ENCODE measurements around the gene CSRNP3.

Gene CSRNP3

GRCh38 chr2:165544897-165545296 is 75.4 kb downstream of the CSRNP3 start:
- ChIA-PET POLR2A (no interaction called here), CTCF (no interaction called here)
- Histone ChIP-seq H3K4me1 (ENCODE audit: control insufficient read depth, insufficient read depth, low read length) (peaks cover 6% of the 10 kb centered on the region; the same call in 1 of the 2 replicates), H3K36me3 (ENCODE audit: control insufficient read depth in 2 of 2, insufficient read depth in 1 of 2, low read length in 2 of 2) (no peaks in the 10 kb centered on the region), H3K27ac (ENCODE audit: extremely low read depth, low read depth, low read length) (no peak overlapping the region), H3K4me3 (ENCODE audit: low read depth, low read length) (no peak overlapping the region), H3K9me3 (ENCODE audit: control insufficient read depth, insufficient read depth, low read depth, low read length) (no peaks in the 10 kb centered on the region)
- TF ChIP-seq, protein P1, sequence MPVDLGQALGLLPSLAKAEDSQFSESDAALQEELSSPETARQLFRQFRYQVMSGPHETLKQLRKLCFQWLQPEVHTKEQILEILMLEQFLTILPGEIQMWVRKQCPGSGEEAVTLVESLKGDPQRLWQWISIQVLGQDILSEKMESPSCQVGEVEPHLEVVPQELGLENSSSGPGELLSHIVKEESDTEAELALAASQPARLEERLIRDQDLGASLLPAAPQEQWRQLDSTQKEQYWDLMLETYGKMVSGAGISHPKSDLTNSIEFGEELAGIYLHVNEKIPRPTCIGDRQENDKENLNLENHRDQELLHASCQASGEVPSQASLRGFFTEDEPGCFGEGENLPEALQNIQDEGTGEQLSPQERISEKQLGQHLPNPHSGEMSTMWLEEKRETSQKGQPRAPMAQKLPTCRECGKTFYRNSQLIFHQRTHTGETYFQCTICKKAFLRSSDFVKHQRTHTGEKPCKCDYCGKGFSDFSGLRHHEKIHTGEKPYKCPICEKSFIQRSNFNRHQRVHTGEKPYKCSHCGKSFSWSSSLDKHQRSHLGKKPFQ (tag by site-specific recombination; IDR thresholded peaks at IDR 0.05), result no peak
- TF ChIP-seq EGR2 (tag by site-specific recombination; IDR thresholded peaks at IDR 0.05; ENCODE audit: low read depth), result no peak
- no peak for TF ChIP-seq ZNF324 (tag by site-specific recombination; IDR thresholded peaks at IDR 0.05)
- TF ChIP-seq ZNF132 (tag by site-specific recombination; IDR thresholded peaks at IDR 0.05; ENCODE audit: borderline replicate concordance), result no peak
- TF ChIP-seq ZNF416 (tag by site-specific recombination; IDR thresholded peaks at IDR 0.05), result no peak
- TF ChIP-seq ZNF830 (tag by site-specific recombination; IDR thresholded peaks at IDR 0.05; ENCODE audit: low read depth), result no peak
- TF ChIP-seq, protein P2, sequence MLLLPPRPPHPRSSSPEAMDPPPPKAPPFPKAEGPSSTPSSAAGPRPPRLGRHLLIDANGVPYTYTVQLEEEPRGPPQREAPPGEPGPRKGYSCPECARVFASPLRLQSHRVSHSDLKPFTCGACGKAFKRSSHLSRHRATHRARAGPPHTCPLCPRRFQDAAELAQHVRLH (tag by site-specific recombination; IDR thresholded peaks at IDR 0.05), result no peak
- no peak for TF ChIP-seq PRDM10 (tag by site-specific recombination; IDR thresholded peaks at IDR 0.05)
- TF ChIP-seq ZNF114 (tag by site-specific recombination; IDR thresholded peaks at IDR 0.05), result no peak
- TF ChIP-seq ZNF624 (tag by site-specific recombination; IDR thresholded peaks at IDR 0.05), result no peak
- TF ChIP-seq, protein P3, sequence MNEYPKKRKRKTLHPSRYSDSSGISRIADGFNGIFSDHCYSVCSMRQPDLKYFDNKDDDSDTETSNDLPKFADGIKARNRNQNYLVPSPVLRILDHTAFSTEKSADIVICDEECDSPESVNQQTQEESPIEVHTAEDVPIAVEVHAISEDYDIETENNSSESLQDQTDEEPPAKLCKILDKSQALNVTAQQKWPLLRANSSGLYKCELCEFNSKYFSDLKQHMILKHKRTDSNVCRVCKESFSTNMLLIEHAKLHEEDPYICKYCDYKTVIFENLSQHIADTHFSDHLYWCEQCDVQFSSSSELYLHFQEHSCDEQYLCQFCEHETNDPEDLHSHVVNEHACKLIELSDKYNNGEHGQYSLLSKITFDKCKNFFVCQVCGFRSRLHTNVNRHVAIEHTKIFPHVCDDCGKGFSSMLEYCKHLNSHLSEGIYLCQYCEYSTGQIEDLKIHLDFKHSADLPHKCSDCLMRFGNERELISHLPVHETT (tag by site-specific recombination; IDR thresholded peaks at IDR 0.05), result no peak
- TF ChIP-seq ZNF24 (tag by site-specific recombination; IDR thresholded peaks at IDR 0.05), result no peak
- no peak for TF ChIP-seq ZNF48 (tag by site-specific recombination; IDR thresholded peaks at IDR 0.05)
- no peak for TF ChIP-seq RBAK (tag by site-specific recombination; IDR thresholded peaks at IDR 0.05)
- TF ChIP-seq GLI2 (tag by site-specific recombination; IDR thresholded peaks at IDR 0.05; ENCODE audit: borderline replicate concordance, low read depth), result no peak
- no peak for TF ChIP-seq KLF1 (tag by site-specific recombination; IDR thresholded peaks at IDR 0.05)
- TF ChIP-seq, protein P4, sequence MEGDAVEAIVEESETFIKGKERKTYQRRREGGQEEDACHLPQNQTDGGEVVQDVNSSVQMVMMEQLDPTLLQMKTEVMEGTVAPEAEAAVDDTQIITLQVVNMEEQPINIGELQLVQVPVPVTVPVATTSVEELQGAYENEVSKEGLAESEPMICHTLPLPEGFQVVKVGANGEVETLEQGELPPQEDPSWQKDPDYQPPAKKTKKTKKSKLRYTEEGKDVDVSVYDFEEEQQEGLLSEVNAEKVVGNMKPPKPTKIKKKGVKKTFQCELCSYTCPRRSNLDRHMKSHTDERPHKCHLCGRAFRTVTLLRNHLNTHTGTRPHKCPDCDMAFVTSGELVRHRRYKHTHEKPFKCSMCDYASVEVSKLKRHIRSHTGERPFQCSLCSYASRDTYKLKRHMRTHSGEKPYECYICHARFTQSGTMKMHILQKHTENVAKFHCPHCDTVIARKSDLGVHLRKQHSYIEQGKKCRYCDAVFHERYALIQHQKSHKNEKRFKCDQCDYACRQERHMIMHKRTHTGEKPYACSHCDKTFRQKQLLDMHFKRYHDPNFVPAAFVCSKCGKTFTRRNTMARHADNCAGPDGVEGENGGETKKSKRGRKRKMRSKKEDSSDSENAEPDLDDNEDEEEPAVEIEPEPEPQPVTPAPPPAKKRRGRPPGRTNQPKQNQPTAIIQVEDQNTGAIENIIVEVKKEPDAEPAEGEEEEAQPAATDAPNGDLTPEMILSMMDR (tag by site-specific recombination; IDR thresholded peaks at IDR 0.05), result no peak
- TF ChIP-seq ZNF175 (tag by site-specific recombination; IDR thresholded peaks at IDR 0.05), result no peak
- no peak for TF ChIP-seq GLI4 (tag by site-specific recombination; IDR thresholded peaks at IDR 0.05)
